Natural killer cell treated with Interleukin-12 subunit alpha and Interleukin-12 subunit beta and Interleukin-15 and Interleukin-18, amount 100 ng/mL, for 72 hours (primary cell): ENCODE results near the gene SRSF3. TPM values are rescaled to one million over a fixed set of nuclear protein-coding genes. Genes with fewer than 3 reads are reported as not detected.

Source experiments
- ATAC-seq, 2 donors: fragments of 150-1000 bp; cut with Tn5 transposase in 1 of 2; sonication (Bioruptor Pico), chemical (Tn5 transposase) in 1 of 2; 2 replicates each; pipeline ENCODE4 v1.10.0; 2021
- DNase-seq: peaks from one replicate; pipeline ENCODE4 v3.0.0; 2022; ENCODE audit warnings: low spot score
- H3K27ac Mint-ChIP-seq, 2 donors: 1 replicate in 1 of 2; 2 replicates in 1 of 2; pipeline ENCODE4 v1.8.0; 2022; ENCODE audit warnings: mixed read lengths in 2 of 2, mild to moderate bottlenecking in 1 of 2, moderate library complexity in 1 of 2
- H3K27me3 Mint-ChIP-seq, 2 donors: 1 replicate in 1 of 2; 2 replicates in 1 of 2; pipeline ENCODE4 v1.8.0; 2022; ENCODE audit warnings: mixed read lengths in 2 of 2
- H3K36me3 Mint-ChIP-seq: one replicate; pipeline ENCODE4 v1.8.0; 2022; ENCODE audit warnings: mixed read lengths
- H3K4me1 Mint-ChIP-seq, 2 donors: 1 replicate in 1 of 2; 2 replicates in 1 of 2; pipeline ENCODE4 v1.8.0; 2022; ENCODE audit warnings: low read depth in 2 of 2, mixed read lengths in 2 of 2, mild to moderate bottlenecking in 1 of 2
- H3K4me3 Mint-ChIP-seq: one replicate; pipeline ENCODE4 v1.8.0; 2022; ENCODE audit warnings: mixed read lengths
- H3K9me3 Mint-ChIP-seq: 2 replicates; pipeline ENCODE4 v1.8.0; 2022; ENCODE audit warnings: mixed read lengths
- total RNA-seq, 2 donors: library from RNA; stranded (reverse); gene quantifications; one replicate each; pipeline ENCODE4 v1.2.3, GENCODE V29; 2022

The SRSF3 gene
- total RNA-seq = 100 to 1,000 TPM; 455 to 498 TPM

DNA sequence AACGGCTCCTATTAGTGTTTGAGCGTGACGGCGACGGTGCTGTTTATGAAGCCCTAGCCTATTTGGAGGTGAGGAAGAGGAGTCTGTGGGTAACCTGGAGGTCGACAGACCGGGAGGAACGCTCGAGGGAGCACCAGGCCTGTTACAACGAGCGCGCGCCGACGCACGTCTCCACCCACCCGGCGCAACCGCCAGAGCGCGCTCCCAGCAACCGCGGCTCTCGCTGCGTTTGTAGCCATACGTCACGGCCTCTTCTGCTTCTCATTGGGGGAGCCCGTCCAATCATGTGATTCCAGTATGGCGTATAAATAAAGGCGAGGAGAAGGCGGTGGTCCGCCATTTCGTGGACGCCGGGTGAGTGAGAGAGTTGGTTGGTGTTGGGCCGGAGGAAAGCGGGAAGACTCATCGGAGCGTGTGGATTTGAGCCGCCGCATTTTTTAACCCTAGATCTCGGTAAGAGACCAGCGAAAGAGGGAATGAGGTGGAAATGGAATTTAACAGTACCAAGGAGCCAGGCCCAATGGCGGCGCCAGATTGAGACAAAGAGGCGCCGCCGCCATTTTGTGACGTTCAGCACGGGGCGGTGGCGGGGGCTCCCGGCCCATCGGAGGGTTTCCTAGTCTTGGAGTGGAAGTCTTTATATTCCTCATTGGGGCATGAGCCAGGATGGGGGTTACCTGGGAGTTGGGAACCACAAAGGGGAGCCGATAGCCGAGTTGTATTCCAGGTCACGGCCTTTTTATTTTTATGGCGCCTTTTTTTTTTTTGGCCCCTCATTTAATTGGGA is at the start of gene SRSF3:
SRSF3 (plus strand) TSS at position 334 of the 787 bp plus-strand sequence. CDS start 2,401 bp downstream, outside the sequence.
- Mint-ChIP-seq H3K4me3 (peak within 1 kb of the TSS; percentile 93), H3K9me3 (no peaks in the 10 kb centered on the region), H3K27me3 (no peaks in the 10 kb centered on the region), H3K27ac (peak within 1 kb of the TSS; percentile 97 to 98), H3K36me3 (peaks cover 47% of the 10 kb centered on the region), H3K4me1 (peaks cover 41 to 58% of the 10 kb centered on the region in 2 donors)
- peak; percentile 97 for DNase-seq
- peak; percentile 97 for ATAC-seq

DNA sequence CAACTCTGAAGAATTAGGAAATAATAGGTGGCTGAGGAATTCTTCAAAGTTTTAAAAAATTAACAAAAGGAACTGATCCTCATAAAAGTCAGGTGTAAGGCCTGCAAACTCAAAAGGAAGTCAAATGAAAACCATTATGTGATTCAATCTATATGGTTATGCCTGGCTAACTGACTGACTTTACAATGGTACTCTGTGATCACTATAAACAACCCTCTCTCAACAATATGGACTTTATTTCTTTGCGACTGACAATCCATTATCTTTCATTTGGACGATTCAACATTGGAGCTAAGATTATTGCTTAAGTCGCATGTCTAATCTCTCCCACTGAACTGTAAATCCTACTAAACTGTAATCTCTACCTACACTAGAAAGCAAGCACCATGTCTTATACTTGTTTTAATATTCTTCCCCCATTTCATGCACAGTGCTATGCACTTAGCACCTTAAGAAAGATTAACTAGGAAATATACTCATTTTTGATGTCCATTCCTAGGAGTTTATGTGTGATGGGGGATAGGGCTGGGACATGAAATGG is 48.3 kb upstream of the SRSF3 start:
- ATAC-seq (no peak), DNase-seq (no peak)
- H3K9me3 Mint-ChIP-seq = no peaks in the 10 kb centered on the region
- H3K27ac Mint-ChIP-seq = peak overlapping the region; percentile 91 to 98
- H3K4me1 Mint-ChIP-seq = peaks cover 37 to 40% of the 10 kb centered on the region in 2 donors
- no peaks in the 10 kb centered on the region for H3K27me3 Mint-ChIP-seq
- H3K36me3 Mint-ChIP-seq = no peaks in the 10 kb centered on the region
- H3K4me3 Mint-ChIP-seq = peak overlapping the region; percentile 95

DNA sequence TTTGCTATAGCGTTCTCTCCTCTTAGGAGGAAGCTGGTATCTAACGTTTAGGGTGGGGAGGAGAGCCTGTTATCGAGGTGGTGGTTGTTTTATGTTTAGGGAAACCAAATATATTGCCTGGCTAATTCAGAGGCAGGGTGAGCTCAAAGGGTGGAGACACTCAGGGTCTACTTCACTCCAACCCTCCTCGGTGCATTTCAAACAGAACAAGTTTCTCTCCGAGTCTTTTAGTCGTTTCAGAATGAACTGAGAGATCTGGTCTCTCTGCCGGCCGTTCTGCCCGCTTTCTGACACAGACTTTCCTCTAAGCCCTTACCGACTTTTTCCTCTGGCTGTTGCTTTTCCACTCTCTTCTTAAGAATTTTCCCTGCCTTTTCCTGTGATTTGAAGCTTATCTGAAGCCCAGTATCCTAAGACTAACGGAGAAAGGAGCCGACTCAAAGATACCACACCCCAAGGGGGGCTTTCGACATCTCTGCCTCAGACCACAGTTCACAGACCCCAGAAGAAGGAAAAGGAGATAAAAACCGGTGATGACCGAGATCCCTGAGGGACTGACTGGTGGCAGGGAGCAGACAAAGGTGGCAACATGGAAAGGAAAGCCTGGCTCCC is 47.7 kb upstream of the SRSF3 start:
- peaks cover 37 to 40% of the 10 kb centered on the region in 2 donors for H3K4me1 Mint-ChIP-seq
- H3K9me3 Mint-ChIP-seq = no peaks in the 10 kb centered on the region
- peak overlapping the region; percentile 95 for H3K4me3 Mint-ChIP-seq
- ATAC-seq = no peak
- DNase-seq = no peak
- H3K27ac Mint-ChIP-seq = peak overlapping the region; percentile 91 to 98
- no peaks in the 10 kb centered on the region for H3K36me3 Mint-ChIP-seq
- no peaks in the 10 kb centered on the region for H3K27me3 Mint-ChIP-seq

DNA sequence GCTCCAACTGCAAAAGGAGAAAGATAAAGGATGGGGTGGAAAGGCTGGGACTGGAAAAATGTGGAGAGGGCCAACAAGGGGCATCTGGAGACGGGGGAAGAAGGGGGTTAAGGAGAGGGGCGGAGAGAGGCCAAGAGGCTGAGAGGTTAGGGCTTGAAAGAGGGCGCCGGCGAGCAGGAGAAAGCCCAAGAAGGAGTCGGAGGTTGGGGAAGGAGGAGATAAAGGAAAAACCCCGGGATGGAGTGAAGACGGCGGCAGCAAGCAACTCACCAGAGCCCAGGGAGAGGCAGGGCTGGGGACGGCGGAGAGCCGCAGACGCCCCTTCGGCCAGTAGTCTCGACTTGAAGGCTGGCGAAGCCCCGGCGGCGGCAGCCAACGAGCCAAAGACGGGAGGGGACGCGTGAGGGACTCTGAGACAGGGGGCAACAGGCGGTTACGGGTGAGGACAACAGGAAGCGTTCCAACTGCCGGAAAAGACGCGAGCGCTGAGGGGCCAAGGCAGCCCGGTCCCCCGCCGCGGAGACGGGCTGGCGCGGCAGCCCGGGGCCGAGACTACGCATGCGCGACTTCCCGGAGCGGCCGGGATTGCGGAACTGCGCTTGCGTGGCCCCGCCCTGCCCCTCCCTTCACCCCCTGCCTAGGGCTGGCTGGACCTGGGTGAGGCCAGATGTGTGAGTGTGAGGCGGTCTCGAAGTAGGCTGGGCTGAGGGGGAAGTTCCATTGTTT is 47.1 kb upstream of the SRSF3 start, which contains the start of gene STK38:
STK38 (minus strand) TSS at position 560 of the 726 bp plus-strand sequence. CDS start 7,277 bp downstream, outside the sequence.
- no peaks in the 10 kb centered on the region for H3K9me3 Mint-ChIP-seq
- peak within 1 kb of the TSS; percentile 91 to 98 for H3K27ac Mint-ChIP-seq
- DNase-seq (peak; percentile 91), ATAC-seq (peak; percentile 97)
- peak within 1 kb of the TSS; percentile 95 for H3K4me3 Mint-ChIP-seq
- H3K4me1 Mint-ChIP-seq = peaks cover 37 to 40% of the 10 kb centered on the region in 2 donors
- H3K27me3 Mint-ChIP-seq = no peaks in the 10 kb centered on the region
- H3K36me3 Mint-ChIP-seq = no peaks in the 10 kb centered on the region

DNA sequence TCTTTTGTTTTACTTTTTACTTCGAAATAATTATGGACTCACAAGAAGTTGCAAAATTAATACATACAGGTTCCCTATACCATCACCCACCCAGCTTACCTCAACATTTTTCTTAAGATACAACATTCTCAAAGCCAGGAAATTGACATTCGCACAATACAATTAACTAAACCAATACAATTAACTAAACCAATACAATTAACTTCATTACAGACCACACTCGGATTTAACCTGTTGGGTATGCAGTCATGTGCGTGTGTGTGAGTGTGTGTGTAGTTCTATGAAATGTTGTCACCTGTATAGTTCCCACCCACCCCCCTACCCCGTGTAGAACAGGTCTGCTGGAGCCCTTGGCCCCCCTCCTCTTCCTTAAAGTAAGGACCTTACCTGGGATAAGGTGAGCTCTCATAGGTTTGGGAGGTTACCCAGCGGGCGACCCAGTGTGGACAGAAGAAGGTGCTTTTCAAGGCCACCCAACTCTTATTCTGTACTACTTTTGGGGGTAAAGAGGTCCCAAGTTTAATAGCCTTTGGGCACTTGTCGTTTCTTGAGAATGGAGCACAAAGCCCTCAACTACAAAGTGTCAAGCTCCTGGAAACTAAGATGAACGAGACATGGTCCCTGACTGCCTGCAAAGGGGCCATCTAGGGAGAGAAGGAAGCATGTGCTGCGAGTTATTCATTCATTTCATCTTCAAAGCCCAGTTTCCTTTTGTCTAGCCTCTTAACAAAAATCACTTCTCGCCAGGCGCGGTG is 46.3 kb upstream of the SRSF3 start:
- DNase-seq (no peak), ATAC-seq (no peak)
- no peaks in the 10 kb centered on the region for H3K27me3 Mint-ChIP-seq
- H3K36me3 Mint-ChIP-seq = no peaks in the 10 kb centered on the region
- H3K4me3 Mint-ChIP-seq = peak overlapping the region; percentile 95
- peaks cover 37 to 40% of the 10 kb centered on the region in 2 donors for H3K4me1 Mint-ChIP-seq
- H3K9me3 Mint-ChIP-seq = no peaks in the 10 kb centered on the region
- peak overlapping the region; percentile 91 to 98 for H3K27ac Mint-ChIP-seq

DNA sequence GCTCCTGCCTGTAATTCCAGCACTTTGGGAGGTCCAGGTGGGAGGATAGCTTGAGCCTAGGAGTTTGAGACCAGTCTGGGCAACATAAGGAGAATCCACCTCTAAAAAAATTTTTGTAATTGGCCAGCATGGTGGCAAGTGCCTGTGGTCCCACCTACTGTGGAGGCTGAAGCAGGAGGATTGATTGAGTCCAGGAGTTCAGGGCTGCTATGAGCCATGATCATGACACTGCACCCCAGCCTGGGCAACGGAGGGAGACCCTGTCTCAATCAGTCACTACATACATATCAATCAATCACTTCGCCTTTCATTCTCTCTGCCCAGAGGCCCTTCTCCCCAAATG is 45.8 kb upstream of the SRSF3 start:
- ATAC-seq (no peak), DNase-seq (no peak)
- Mint-ChIP-seq H3K4me1 (peaks cover 35 to 40% of the 10 kb centered on the region in 2 donors), H3K36me3 (no peaks in the 10 kb centered on the region), H3K9me3 (no peaks in the 10 kb centered on the region), H3K4me3 (peak overlapping the region; percentile 28), H3K27ac (peak overlapping the region; percentile 91 to 98), H3K27me3 (no peaks in the 10 kb centered on the region)

DNA sequence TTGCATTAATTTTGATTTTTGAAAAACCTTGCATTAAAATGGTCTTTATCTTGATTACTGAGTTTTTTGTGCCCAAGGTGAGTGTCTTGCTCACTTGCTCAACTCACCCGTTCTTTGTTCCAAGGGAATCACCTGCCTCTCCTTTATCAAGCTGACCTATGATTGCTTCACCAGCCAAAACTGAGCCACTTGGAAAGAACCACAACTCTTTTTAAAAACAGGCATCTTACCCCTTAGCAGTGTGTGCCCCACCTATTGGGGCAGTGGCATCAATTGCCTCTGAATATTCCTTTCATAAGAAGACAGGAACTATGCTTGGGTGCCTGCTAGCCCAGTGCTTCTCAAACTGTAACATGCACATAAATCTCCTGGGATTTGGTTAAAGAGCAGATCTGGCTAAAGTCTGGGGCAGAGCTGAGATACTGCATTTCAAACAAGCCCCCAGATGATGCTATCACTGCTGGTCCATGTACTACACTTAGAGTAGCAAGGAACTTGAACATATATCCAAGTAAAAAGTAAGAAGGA is 43.6 kb upstream of the SRSF3 start:
- Mint-ChIP-seq H3K27ac (no peak overlapping the region), H3K4me3 (no peak overlapping the region), H3K27me3 (no peaks in the 10 kb centered on the region), H3K9me3 (no peaks in the 10 kb centered on the region), H3K4me1 (peaks cover 28 to 29% of the 10 kb centered on the region in 2 donors), H3K36me3 (no peaks in the 10 kb centered on the region)
- DNase-seq = no peak
- ATAC-seq = no peak

DNA sequence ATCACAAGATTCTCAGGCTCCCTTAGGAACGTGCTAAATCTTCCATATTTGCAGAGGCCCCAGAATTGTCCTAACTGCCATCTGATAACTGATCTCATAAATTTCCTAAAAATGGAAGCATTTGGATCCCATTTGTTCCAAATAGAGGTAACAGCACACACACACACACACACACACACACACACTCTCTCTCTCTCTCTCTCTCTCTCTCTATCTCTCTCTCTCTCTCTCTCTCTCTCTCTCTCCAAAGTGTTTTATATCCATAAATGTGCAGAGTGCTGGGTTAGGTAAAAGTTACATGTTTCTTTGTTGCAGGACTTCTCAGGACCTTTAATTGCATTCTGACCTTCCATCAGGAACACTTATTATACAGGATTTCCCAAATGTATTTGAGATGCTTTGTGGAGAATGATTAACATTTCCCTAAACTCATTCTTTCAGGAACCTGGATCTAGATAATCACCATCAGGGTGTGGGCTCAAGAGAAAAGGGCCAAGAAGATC is 38.4 kb upstream of the SRSF3 start:
- Mint-ChIP-seq H3K27ac (no peak overlapping the region), H3K4me1 (no peaks in the 10 kb centered on the region), H3K36me3 (no peaks in the 10 kb centered on the region), H3K27me3 (peaks cover 0 to 4% of the 10 kb centered on the region in 2 donors), H3K4me3 (no peak overlapping the region), H3K9me3 (no peaks in the 10 kb centered on the region)
- DNase-seq (no peak), ATAC-seq (no peak)

DNA sequence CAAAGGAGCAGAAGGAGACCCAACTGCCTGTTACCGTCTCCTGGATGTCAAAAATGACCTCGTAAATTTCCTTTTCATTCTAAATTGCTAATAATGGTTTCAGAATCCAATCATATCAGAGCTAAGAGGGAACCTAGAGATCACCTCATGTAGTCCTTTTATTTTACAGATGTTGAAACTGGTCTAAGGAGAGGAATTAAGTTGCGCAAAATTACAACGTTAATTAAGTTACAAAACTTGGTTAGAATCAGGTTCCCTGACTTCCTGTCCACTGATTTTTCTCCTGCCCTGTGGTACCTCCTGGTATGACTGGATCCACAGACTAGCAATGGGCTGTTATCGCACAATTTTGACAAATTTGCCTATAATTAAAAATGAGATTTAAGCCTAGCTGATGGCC is 37.9 kb upstream of the SRSF3 start:
- DNase-seq = no peak
- Mint-ChIP-seq H3K27ac (no peak overlapping the region), H3K36me3 (no peaks in the 10 kb centered on the region), H3K27me3 (peaks cover 0 to 7% of the 10 kb centered on the region in 2 donors), H3K4me3 (no peak overlapping the region), H3K4me1 (no peaks in the 10 kb centered on the region), H3K9me3 (no peaks in the 10 kb centered on the region)
- ATAC-seq = no peak

DNA sequence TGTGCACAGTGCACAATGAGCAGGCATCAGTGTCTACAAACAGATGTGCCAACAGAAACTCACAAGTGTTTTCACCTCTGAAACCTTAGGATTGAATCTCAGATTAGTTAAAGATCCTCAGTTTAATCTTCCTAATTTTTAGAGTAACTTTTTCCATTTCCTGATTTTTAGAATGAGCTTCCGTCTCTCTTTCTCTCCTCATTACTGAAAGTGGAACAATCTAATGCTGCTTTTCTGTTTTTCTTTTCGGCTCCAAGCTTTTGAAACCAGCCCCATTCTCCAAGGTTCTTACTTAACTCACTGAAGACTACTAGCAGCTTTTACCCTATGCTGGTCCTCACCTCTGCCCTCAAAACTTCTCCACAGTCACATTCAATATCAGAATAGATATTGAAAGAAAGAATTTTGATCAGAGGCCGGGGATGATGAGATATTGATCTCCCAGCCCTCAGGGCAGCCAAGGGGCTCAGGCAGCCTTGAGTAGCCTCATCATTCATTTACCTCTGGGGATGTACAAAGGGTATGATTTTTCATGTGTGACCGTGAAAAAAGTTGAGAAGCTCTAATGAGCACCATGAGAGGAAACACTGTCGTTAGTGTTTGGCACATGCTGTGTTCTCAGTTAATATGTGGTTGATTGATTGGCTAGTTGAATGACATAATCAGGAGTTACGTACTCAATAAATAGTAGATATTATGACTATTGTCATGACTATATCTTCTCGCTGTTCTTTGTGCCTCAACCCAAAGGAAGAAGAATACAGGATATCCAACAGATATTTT is 35.0 kb upstream of the SRSF3 start:
- Mint-ChIP-seq H3K4me1 (no peaks in the 10 kb centered on the region), H3K27me3 (peaks cover 7 to 10% of the 10 kb centered on the region in 2 donors), H3K4me3 (no peak overlapping the region), H3K36me3 (no peaks in the 10 kb centered on the region), H3K27ac (no peak overlapping the region), H3K9me3 (no peaks in the 10 kb centered on the region)
- ATAC-seq = no peak
- DNase-seq = no peak

DNA sequence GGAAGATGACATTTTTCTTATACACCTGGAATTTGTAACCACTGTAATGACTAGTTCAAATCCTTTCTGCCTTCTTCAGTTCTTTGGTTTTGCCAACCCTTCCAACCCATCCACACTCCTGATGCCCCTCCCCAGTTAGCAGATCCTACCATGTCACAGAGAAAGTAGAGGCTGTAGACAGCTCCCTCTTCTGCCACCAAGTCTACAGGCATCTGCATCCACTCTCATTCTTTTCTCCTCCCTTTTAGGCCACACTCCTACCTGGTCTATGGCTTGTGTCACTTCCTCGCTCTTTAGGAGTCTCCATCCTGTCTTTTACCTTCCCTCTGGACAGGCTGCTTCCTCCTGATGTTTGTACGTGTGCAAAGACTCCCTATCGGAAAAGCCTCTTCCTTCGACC is 33.3 kb upstream of the SRSF3 start:
- ATAC-seq (no peak), DNase-seq (no peak)
- no peaks in the 10 kb centered on the region for H3K4me1 Mint-ChIP-seq
- H3K27me3 Mint-ChIP-seq = peaks cover 7 to 10% of the 10 kb centered on the region in 2 donors
- H3K36me3 Mint-ChIP-seq = no peaks in the 10 kb centered on the region
- H3K27ac Mint-ChIP-seq = no peak overlapping the region
- H3K4me3 Mint-ChIP-seq = no peak overlapping the region
- H3K9me3 Mint-ChIP-seq = no peaks in the 10 kb centered on the region

DNA sequence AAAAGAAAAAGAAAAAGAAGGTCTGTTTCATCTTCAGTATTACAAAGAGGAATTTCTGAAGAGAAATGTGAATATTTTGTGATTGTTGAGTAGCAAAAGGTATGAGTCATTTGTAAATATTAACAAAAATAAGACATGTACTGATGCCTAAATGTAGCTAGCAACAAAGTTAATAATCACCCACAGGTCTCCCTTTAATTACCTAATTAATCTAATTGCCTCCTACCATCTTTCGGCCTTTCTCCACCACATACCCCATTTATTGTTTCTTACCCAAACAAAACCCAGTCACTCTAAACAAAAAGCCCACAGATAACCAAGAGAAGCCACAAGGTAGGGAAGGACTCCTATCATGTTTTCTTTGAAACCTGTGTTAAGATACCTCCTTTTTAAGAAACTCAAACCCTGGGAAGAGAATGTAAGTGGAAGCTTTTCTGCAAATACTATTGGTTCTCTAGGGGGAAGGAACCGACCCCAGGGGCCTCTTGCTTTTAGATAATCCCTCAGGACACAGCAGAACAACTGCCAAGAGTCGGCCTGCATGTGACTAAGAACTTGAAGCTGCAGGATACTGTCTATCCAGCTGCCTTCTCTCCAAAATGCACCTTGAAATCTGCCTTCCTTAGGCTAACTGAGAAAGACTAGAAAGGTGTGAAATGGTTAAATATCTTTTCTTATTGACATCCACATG is 30.8 kb upstream of the SRSF3 start:
- DNase-seq (no peak), ATAC-seq (no peak)
- H3K36me3 Mint-ChIP-seq = no peaks in the 10 kb centered on the region
- no peaks in the 10 kb centered on the region for H3K9me3 Mint-ChIP-seq
- no peak overlapping the region for H3K27ac Mint-ChIP-seq
- no peaks in the 10 kb centered on the region for H3K4me1 Mint-ChIP-seq
- H3K27me3 Mint-ChIP-seq = peaks cover 7 to 10% of the 10 kb centered on the region in 2 donors
- H3K4me3 Mint-ChIP-seq = no peak overlapping the region
